Measurements from ENCODE around the gene OSBPL2.

The OSBPL2 gene

DNA sequence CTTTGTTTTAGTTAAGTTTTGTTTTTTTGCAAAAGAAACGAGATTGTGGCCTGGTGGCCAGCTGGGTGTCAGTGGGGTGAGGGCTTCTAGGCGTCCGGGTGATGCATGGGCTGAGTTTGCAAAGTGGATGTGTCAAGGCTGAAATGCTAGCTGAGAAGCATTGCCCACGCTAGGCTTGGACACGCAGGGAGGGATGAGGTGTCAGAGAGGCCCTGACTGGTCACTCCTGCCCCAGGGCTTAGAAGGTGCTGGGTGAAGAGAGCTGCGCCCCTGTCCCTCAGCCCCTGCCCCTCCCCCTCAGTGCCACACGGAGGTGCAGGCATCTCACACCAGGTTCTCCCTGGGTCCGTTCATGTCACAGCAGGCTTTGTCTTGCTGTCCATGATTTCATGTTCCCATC lies 8.1 kb downstream of the OSBPL2 start:
- Histone ChIP-seq H3K27ac (no peak overlapping the region), H3K9ac (ENCODE audit: insufficient read length) (no peak overlapping the region), H3K9me3 (ENCODE audit: low read depth, low read length) (no peaks in the 10 kb centered on the region), H3K36me3 (ENCODE audit: insufficient read depth, low read length) (no peaks in the 10 kb centered on the region), H3K4me3 (no peak overlapping the region)
- TF ChIP-seq EZH2 (IDR thresholded peaks at IDR 0.05) (no peak), POLR2AphosphoS5 (IDR thresholded peaks at IDR 0.05; ENCODE audit: borderline replicate concordance, low read depth, low read length) (no peak), FOXP2 (optimal IDR thresholded peaks at IDR 0.05; ENCODE audit: control extremely low read depth, extremely low read length, insufficient read depth) (no peak)
- no peak for DNase-seq (ENCODE audit: low read depth, low spot score)

DNA sequence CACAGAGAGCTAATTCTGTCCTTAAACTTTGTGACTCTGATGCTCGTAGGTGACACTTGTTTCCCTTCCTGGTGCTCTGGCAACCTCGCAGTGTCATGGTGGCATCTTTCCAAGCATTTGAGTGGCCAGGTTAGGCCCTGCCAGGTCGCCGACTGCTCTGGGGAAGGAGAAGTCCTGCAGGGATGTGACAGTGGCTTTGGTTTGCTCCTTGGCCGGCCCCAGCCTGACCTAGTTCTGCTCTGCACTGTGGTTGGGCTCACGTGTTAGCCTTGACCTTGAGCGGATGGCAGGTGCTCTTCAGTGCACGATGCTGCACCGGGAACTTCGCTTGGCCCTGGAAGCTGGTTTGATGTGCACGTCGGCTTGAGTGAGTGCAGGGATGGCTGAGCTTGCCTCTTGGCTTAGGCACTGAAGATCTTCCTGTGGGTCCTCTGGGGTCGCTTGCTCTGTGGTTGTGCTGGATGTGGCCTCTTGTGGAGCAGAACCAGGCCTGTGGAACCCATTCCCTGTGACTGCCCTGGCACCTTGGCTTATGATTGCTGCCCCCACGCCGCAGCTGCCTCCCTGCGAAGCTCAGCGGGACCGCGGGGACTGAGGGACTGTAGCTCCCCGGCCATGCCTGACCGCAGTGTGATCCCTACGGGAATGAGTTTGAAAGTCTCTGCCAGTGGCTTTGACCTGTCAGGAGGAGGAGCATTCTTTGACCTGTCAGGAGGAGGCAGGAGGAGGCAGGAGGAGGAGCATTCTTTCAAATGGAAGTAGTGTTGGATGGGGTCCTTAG lies 8.7 kb downstream of the OSBPL2 start:
- H3K36me3 ChIP-seq (ENCODE audit: insufficient read depth, low read length): no peaks in the 10 kb centered on the region
- no peak overlapping the region for H3K27ac ChIP-seq
- no peak for TF ChIP-seq EZH2 (IDR thresholded peaks at IDR 0.05)
- TF ChIP-seq POLR2AphosphoS5 (IDR thresholded peaks at IDR 0.05; ENCODE audit: borderline replicate concordance, low read depth, low read length): no peak
- TF ChIP-seq FOXP2 (optimal IDR thresholded peaks at IDR 0.05; ENCODE audit: control extremely low read depth, extremely low read length, insufficient read depth): no peak
- no peak overlapping the region for H3K4me3 ChIP-seq
- no peak for DNase-seq (ENCODE audit: low read depth, low spot score)
- no peak overlapping the region for H3K9ac ChIP-seq (ENCODE audit: insufficient read length)
- no peaks in the 10 kb centered on the region for H3K9me3 ChIP-seq (ENCODE audit: low read depth, low read length)

DNA sequence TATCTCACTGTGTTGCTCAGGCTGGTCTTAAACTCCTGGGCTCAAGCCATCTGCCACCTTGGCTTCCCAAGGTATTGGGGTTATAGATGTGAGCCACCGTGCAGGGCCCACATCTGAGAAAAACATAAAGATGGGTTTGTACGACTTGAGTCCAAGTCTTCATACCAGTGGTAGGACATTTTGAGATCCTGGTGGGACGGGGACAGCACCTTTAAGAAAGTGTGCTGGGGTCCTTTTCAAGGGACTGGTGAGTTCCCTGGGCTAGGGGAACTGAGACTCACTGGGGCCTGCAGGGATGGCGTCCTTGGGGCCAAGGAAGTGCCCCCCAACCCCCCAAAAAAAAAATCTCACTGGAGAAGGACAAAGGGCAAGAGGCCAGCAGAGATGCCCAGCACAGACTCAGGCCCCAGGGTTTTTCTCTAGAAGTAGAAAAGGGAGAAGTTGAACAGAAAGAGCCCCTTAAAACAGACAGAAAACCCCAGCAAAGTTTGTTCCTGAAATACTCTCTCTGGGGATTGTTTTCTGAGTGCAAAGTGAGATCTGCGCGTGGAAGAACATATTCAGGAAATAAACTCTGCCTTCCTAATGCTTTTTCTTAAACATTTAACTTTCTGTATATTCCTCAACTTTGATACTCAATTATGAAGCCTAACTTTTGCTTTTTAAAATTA lies 10.7 kb downstream of the OSBPL2 start:
- Histone ChIP-seq H3K36me3 (ENCODE audit: insufficient read depth, low read length) (no peaks in the 10 kb centered on the region), H3K9ac (ENCODE audit: insufficient read length) (no peak overlapping the region), H3K9me3 (ENCODE audit: low read depth, low read length) (no peaks in the 10 kb centered on the region), H3K4me3 (no peak overlapping the region), H3K27ac (no peak overlapping the region)
- DNase-seq (ENCODE audit: low read depth, low spot score): no peak
- TF ChIP-seq EZH2 (IDR thresholded peaks at IDR 0.05): no peak
- no peak for TF ChIP-seq POLR2AphosphoS5 (IDR thresholded peaks at IDR 0.05; ENCODE audit: borderline replicate concordance, low read depth, low read length)
- TF ChIP-seq FOXP2 (optimal IDR thresholded peaks at IDR 0.05; ENCODE audit: control extremely low read depth, extremely low read length, insufficient read depth): no peak

DNA sequence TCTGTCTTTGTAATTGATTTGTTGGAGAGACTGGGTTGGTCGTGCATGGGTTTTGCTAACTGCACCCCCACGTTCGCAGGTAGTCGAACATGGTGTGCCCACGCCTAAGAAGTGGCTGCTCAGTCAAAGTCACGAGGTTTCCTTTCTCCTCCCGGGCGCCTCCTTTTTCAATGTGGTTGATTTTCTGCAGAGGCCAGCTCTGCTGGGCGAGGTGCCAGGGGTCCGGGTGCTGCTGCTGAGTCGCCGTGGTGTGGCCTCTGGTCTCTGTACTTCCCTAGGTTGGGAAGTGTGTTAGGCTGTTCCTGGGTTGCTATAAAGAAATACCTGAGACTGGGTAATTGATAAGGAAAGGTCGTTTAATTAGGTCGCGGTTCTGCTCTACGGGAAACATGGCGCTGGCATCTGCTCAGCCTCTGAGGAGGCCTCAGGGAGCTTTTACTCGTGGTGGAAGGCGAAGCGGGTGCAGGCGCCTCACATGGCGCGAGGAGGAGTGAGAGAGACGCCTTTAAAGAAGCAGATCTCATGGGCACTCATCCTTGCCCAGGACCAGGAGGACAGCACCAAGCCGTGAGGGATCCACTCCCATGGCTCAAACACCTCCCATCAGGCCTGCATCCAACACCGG lies 14.1 kb downstream of the OSBPL2 start:
- Histone ChIP-seq H3K9ac (ENCODE audit: insufficient read length) (no peak overlapping the region), H3K27ac (no peak overlapping the region), H3K4me3 (no peak overlapping the region), H3K9me3 (ENCODE audit: low read depth, low read length) (no peaks in the 10 kb centered on the region), H3K36me3 (ENCODE audit: insufficient read depth, low read length) (no peaks in the 10 kb centered on the region)
- no peak for DNase-seq (ENCODE audit: low read depth, low spot score)
- TF ChIP-seq POLR2AphosphoS5 (IDR thresholded peaks at IDR 0.05; ENCODE audit: borderline replicate concordance, low read depth, low read length) (no peak), FOXP2 (optimal IDR thresholded peaks at IDR 0.05; ENCODE audit: control extremely low read depth, extremely low read length, insufficient read depth) (no peak), EZH2 (IDR thresholded peaks at IDR 0.05) (no peak)

DNA sequence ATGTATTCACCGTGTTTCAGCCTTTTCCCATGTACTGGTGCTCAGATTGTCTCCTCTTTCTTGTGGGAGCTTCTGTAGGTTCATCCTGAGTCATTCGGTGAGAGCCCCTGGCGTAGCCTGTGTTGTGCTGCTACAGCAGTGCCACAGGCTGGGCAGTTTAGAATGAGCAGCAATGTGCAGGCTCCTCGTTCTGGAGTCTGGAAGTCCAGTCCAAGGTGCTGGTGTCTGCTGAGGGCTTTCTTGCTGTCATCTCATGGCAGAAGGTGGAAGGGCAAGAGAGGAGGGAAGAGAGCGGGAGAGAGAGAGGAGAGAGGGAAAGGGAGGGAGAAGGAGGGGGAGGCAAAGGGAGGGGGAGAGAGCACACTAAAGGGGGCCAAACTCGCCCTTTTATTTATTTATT lies 15.1 kb downstream of the OSBPL2 start:
- Histone ChIP-seq H3K9me3 (ENCODE audit: low read depth, low read length) (no peaks in the 10 kb centered on the region), H3K4me3 (no peak overlapping the region), H3K9ac (ENCODE audit: insufficient read length) (no peak overlapping the region), H3K36me3 (ENCODE audit: insufficient read depth, low read length) (no peaks in the 10 kb centered on the region), H3K27ac (no peak overlapping the region)
- DNase-seq (ENCODE audit: low read depth, low spot score): no peak
- TF ChIP-seq EZH2 (IDR thresholded peaks at IDR 0.05): no peak
- no peak for TF ChIP-seq POLR2AphosphoS5 (IDR thresholded peaks at IDR 0.05; ENCODE audit: borderline replicate concordance, low read depth, low read length)

DNA sequence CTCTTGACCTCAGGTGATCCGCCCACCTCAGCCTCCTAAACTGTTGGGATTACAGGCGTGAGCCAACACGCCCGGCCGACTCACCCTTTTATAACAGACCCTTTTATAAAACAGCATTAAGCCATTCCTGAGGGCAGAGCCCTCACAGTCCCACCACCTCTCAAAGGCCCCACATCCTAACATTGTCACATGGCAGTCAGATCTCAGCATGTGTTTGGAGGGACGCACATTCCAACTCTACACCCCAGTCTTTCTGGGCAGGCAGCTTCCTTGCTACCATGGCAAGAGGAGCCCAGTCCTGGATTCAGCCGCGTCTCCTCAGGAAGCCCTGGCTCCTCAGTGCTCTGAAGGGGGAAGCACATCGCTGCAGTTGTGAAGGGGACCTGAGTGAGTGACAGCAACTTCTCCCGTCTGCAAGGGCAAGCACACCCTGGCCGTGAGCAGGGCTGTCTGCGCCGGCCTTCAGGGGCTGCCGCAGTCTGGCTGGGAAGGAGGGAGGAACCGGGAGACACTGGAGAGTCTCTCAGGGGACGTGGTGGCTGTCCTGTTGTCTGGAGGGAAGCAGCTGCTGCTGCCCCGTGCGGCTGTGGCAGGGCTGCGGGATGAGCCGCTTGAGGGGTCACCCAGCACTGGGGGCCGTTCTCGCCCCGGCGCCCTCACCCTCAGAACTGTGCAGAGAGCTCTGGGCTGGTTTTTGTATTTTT lies 15.9 kb downstream of the OSBPL2 start:
- Histone ChIP-seq H3K9ac (ENCODE audit: insufficient read length) (no peak overlapping the region), H3K36me3 (ENCODE audit: insufficient read depth, low read length) (no peaks in the 10 kb centered on the region), H3K4me3 (no peak overlapping the region), H3K27ac (no peak overlapping the region), H3K9me3 (ENCODE audit: low read depth, low read length) (no peaks in the 10 kb centered on the region)
- TF ChIP-seq FOXP2 (optimal IDR thresholded peaks at IDR 0.05; ENCODE audit: control extremely low read depth, extremely low read length, insufficient read depth) (no peak), EZH2 (IDR thresholded peaks at IDR 0.05) (no peak), POLR2AphosphoS5 (IDR thresholded peaks at IDR 0.05; ENCODE audit: borderline replicate concordance, low read depth, low read length) (no peak)
- DNase-seq (ENCODE audit: low read depth, low spot score): no peak

DNA sequence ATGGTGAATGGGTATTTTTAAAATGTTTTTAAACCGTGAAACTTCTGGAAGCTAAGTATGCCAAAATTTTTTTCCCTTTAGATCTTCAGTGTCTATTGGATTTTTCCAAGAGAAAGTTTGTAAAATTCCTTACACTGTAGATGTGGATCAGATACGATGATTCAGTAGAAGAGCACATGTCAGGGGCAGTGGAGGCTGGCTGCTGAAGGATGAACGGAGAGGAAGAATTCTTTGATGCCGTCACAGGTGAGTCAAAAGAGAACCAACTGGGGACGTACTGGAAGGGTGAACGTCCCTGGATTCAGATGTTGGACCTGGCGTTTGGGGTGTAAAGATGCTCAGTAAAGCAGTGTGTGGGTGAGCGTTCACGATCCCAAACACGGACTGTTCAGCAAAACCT lies 17.7 kb downstream of the OSBPL2 start:
- H3K36me3 ChIP-seq (ENCODE audit: insufficient read depth, low read length): no peaks in the 10 kb centered on the region
- no peak overlapping the region for H3K27ac ChIP-seq
- no peak overlapping the region for H3K9ac ChIP-seq (ENCODE audit: insufficient read length)
- H3K4me3 ChIP-seq: no peak overlapping the region
- no peaks in the 10 kb centered on the region for H3K9me3 ChIP-seq (ENCODE audit: low read depth, low read length)
- no peak for DNase-seq (ENCODE audit: low read depth, low spot score)
- TF ChIP-seq EZH2 (IDR thresholded peaks at IDR 0.05): no peak
- TF ChIP-seq POLR2AphosphoS5 (IDR thresholded peaks at IDR 0.05; ENCODE audit: borderline replicate concordance, low read depth, low read length): no peak
- no peak for TF ChIP-seq FOXP2 (optimal IDR thresholded peaks at IDR 0.05; ENCODE audit: control extremely low read depth, extremely low read length, insufficient read depth)
